ENCODE data around the gene UTP25.

DNA sequence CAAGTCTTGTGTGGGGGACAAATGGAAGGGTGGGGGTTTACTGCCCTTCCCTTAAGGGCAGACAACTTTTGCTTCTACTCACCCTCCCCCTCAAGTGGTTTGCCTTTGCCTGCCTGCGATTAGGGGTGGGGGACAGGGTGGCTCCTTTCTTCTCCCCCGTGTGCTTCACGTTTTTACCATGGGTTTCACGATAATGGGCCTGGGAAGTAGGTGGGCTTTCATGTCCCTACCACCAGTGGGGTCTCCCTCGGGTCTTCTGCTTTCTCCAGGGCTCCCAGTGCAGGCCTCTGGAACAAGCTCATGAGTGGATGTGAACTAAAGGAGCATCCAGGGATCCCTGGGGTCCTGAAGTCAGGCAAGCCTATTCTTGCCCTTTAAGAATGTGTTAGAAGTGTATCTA, 21.6 kb downstream of the UTP25 start:
- TF ChIP-seq POLR2AphosphoS5 (IDR thresholded peaks at IDR 0.05; ENCODE audit: low read depth, low read length), result no peak
- TF ChIP-seq POLR2A (IDR thresholded peaks at IDR 0.05; ENCODE audit: low read depth, low read length), result no peak
- no peak for TF ChIP-seq POU2F2 (IDR thresholded peaks at IDR 0.05; ENCODE audit: low read depth, low read length)
- TF ChIP-seq TAF1 (IDR thresholded peaks at IDR 0.05; ENCODE audit: low read depth, low read length), result no peak
- TF ChIP-seq SPI1 (IDR thresholded peaks at IDR 0.05; ENCODE audit: low read depth, low read length), result no peak

Data from GM12891 (cell line).